GM19397 (cell line): ENCODE measurements around the gene DNAJB8.

Source experiments
- ATAC-seq: cut with Tn5 transposase; IDR thresholded peaks from one replicate; pipeline ENCODE4 v1.9.1; 2021; ENCODE audit warnings: mild to moderate bottlenecking, moderate library complexity; ENCODE audit not compliant: unreplicated experiment

DNAJB8 gene

GRCh38 chr3:128484404-128485281 is 18.0 kb upstream of the DNAJB8 start:
- ATAC-seq = no peak

GRCh38 chr3:128483657-128484403 is 17.1 kb upstream of the DNAJB8 start:
- ATAC-seq = no peak

GRCh38 chr3:128482666-128483656 is 16.3 kb upstream of the DNAJB8 start:
- no peak for ATAC-seq

- ATAC-seq = no peak
Observed at GRCh38 chr3:128482175-128482574, 15.5 kb upstream of the DNAJB8 start.

- no peak for ATAC-seq
Observed at GRCh38 chr3:128481438-128481942, 14.8 kb upstream of the DNAJB8 start.

- ATAC-seq = no peak
Observed at GRCh38 chr3:128480717-128481437, 14.2 kb upstream of the DNAJB8 start.

GRCh38 chr3:128480278-128480677 is 13.6 kb upstream of the DNAJB8 start:
- ATAC-seq = no peak

- no peak for ATAC-seq
Observed at GRCh38 chr3:128479558-128480086, 12.9 kb upstream of the DNAJB8 start.

- no peak for ATAC-seq
Observed at GRCh38 chr3:128478576-128479506, 12.2 kb upstream of the DNAJB8 start.

GRCh38 chr3:128476659-128477058 is 10.0 kb upstream of the DNAJB8 start:
- ATAC-seq = no peak

- ATAC-seq = no peak
Observed at GRCh38 chr3:128475355-128475754, 8.7 kb upstream of the DNAJB8 start.

- ATAC-seq = no peak
Observed at GRCh38 chr3:128473737-128474136, 7.0 kb upstream of the DNAJB8 start.

GRCh38 chr3:128473180-128473519 is 6.5 kb upstream of the DNAJB8 start:
- ATAC-seq = no peak

- ATAC-seq = no peak
Observed at GRCh38 chr3:128472449-128473179, 5.9 kb upstream of the DNAJB8 start.

- ATAC-seq = no peak
Observed at GRCh38 chr3:128471720-128472119, 5.0 kb upstream of the DNAJB8 start.

GRCh38 chr3:128471110-128471509 is 4.4 kb upstream of the DNAJB8 start:
- ATAC-seq = no peak

- no peak for ATAC-seq
Observed at GRCh38 chr3:128470134-128470899, 3.6 kb upstream of the DNAJB8 start.
